DMS53 treated with DMSO at 0.1 percent for 48 hours (cell line): Measurements from ENCODE around the gene MPDZ.

Experiments
- DNase-seq: peaks from one replicate; lab custom pipeline; 2025; ENCODE audit not compliant: unreplicated experiment; lab: John Stamatoyannopoulos, UW

MPDZ gene

GRCh38 chr9:13140843-13141592 is 138.5 kb downstream of the MPDZ start:
- no peak for DNase-seq

GRCh38 chr9:13139641-13140171 is 139.8 kb downstream of the MPDZ start:
- DNase-seq = no peak

DNA sequence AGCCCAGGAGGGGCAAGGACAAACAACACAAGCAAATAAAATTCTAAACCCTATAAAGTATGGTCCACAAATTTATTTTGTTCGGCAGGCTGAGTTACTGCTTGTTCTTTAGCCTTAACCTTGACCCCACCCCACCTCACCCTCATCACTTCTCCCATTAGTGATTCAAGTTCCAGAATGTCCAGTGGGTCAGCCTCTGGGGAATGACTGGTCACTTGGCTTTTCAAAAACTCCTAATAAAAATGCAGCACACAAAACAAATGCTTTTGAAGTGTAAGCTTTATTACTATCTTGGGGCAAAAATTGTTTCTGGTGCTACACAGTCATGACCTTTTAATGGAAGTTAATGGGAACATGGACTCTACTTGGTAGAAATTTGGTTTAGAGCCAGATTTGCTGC is 142.1 kb downstream of the MPDZ start:
- no peak for DNase-seq

DNA sequence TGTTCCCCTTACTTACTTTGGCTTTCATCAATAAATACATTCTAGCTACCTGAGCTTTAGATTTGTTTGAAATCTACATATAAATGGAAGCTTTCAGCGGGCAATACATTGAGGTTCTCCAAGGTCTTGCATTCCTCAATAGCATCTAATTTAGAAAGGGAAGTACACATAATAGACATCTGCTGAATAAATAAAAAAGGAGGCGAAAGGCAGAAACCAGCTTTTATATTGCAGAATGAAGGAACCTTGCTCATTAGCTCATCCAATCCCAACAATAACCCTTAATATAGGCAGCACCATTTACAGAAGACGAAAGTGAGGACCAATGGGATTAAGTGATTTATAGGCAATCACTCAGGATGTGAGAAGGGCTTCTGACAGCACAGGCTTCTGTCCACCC is 147.5 kb downstream of the MPDZ start:
- DNase-seq = no peak

GRCh38 chr9:13131416-13131815 is 148.1 kb downstream of the MPDZ start:
- no peak for DNase-seq

DNA sequence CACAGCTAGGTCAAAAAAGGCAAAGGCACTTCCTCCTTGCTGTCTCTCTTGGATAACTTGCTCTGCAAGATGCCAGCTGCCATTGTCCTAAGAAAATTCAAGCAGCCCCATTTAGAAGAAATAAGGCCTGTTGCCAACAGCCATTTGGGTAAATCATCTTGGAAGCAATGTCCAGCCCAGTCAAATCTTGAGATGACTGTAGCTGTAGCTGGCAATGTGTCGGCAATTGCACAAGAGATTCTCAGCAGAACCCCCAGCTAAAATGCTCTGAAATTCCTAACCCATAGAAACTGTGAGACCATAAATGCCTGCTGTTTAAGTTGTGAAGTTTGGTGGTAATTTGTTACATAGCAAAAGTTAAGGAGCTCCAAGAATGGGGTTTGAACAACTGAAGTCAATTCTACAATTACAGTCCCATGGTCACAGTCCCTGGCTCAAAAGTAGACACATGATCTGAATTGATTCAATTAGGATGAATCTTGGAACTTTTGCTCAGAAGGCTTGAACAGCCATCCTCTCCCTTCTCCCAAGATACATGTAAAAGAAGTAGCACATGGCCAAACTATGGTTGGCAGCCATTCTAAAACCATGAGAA is 151.1 kb downstream of the MPDZ start:
- no peak for DNase-seq

DNA sequence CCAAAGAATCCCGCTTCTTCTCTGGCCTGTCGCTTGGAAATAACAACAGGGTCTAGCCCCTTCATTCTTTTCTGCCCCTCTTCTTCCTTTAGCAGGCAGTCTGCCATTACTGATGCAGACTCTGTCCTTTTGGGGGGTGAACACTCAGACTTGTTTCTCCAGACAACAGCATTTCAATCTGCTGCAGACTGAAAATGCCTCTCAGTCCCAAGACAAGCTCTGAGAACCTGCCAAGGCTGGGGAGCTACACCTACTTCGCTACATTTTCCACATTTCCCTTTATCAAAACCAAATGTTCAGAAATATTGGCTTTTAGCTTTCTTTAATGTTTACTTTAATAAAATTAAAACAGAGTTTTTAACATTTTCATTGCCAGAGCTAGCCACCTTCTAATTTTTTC is 152.4 kb downstream of the MPDZ start:
- no peak for DNase-seq

- DNase-seq = no peak
Observed at GRCh38 chr9:13125261-13125660, 154.2 kb downstream of the MPDZ start.

DNA sequence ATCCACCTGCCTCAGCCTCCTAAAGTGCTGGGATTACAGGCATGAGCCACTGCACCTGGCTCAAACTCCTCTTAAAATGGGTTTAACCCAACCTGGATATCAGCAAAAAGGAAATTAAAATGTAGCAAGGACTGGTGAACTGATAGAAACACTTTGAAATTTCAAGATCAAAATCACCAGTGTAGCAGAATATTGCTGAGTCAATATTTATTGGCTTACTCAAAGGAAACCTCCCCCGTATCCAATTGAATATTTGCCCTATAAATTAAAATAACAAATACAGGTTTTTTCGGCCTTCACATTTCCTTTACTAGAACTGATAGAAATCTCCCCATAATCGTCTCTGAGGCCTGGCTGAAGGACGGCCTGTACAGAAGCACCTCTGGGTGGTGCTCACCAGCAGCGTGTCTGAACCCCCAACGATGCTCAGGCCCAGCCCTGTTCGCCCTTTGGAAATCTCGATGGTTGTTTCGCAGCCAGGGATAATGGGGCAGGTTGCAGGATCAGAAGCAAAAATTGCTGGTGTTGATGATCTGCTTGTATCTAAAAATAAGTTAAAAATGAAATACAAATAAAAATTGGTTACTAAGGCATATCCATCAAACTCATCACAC is 156.6 kb downstream of the MPDZ start:
- DNase-seq = no peak

DNA sequence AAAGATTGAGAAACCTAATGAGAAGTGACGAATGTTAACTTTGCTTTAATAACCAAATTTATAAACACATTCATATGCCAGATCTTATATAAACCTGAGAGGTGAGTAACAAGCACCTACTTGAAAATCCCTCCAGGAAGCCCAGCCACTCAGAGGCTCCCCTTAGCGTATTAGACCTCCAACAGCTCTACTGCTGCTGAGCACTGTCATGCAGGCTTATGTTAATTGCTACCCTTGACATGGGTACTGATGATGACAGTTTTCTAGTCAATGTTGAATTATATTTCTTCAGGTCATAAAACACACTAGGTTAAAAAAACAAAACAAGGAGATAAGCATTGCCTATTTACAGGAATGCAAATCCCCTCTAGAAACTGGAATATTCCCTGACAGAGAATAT is 161.2 kb downstream of the MPDZ start:
- DNase-seq = no peak

DNA sequence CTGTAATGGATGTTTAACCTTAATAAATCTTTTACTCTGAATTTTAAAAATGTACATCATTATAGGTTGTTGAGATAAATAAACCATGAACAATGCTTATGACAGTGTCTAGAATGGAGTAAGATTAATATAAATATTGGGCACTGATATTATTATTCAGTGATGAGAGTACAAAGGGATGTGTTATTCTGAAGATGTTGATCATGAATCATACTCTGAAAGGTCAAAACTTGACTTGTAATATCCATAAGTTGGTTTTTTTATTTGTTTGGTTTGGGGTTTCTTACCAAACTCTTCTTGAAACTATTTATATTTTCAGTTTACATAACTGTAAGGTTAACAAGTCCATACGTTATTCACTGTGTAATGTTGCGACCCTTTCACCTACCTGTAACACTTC is 163.2 kb downstream of the MPDZ start:
- DNase-seq = no peak

DNA sequence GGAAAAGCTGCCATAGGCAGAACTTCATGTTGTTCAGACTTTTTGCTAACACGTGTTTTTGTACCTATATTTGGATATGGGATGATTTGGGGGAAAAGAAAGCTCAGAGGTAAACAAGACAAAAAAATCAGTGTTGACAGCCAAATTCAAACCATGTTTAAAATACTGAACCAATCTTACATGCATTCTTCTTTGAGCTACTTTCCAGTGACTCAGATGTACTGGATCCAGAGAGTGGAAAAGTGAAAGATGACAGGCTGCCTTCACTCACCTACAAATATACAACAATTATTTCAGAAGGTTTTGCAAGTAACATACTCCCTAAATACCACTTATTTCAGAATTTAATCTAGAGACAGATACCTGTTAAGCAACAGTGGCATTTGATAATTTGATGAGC is 165.7 kb downstream of the MPDZ start:
- DNase-seq = no peak

DNA sequence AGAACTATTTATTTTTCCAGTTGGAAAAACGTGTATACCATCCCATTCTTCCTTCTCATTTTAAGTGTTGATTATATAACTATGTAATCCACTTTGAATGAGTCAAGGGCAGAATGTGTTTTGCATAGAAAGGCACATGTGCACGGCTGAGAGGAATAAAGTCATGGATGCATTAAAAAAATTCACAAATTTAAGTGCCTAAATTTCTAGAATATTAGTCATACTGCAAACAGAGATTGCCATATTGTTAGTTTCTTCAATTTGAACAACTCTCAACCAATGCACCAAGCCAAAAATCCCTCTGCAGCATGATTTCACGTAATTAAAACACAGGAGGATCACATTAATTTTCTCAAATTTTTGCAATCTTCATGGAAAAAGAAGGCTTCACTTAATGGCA is 166.3 kb downstream of the MPDZ start:
- DNase-seq = no peak

- no peak for DNase-seq
Observed at GRCh38 chr9:13111778-13112177, 167.7 kb downstream of the MPDZ start.

GRCh38 chr9:13110766-13111417 is 168.6 kb downstream of the MPDZ start:
- no peak for DNase-seq

DNA sequence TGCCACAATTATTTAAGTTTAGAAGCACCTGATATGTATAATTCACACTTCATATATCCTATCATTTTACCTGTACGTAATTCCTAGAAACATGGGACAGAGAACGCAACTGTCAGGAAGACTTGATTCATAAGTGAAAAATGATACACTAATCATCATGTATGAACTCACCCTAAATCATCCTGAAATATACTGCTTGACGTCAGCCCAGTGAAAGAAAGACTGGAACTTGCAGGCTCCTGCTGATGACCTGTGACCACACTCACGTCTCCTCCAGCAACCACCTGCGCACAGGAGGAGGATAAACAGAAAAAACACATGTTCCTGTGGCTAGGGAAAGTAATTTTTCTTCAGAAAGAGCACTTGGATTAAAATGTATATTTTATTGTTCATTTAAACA is 169.7 kb downstream of the MPDZ start:
- DNase-seq = no peak

DNA sequence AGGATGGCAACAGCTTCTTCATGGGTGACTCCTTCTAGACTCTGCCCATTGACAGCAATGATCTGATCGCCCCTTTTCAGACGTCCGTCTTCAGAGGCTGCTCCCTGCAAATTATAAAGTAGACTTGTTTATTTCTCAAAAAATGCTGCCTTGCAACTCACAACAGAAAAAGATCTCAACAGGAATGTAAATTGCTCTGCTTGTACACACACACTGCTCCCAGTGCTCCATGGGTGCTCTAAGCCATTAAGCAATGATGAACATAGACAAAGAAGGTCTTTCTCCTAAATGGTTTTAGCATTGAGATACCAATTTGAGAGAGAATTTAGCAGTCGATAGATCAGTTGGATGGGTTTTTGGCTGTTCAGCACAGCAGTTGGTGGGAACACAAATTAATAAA is 172.5 kb downstream of the MPDZ start:
- no peak for DNase-seq

DNA sequence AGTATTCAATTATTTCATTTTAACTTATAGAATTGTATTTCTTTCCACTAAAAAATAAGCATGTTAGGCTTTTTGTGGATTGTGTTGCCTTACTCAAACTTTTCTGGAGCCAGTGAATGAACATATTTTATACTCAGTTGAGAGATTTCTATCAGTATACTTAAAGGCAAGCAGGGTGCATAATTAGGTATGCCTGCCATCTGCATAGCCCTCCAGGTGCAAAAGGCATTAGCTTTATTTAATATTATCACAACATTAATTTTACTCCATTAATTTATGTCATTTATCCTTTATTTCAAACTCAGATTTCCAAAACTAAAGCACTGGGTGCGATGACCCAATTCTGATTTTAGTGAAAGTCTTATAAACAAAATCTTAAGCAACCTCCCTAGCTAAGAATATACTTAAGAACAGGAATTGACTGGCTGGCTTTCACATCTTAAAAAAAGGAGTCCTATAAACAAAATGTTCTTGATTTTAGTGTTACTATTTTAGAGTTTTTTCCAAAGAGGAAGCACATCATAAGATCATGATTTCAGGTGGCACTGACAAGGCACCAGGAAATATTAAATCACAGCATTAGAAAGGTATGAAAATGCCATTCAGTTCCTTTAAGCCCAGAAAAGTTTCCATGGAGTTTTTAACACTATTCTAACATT is 178.4 kb downstream of the MPDZ start:
- no peak for DNase-seq

DNA sequence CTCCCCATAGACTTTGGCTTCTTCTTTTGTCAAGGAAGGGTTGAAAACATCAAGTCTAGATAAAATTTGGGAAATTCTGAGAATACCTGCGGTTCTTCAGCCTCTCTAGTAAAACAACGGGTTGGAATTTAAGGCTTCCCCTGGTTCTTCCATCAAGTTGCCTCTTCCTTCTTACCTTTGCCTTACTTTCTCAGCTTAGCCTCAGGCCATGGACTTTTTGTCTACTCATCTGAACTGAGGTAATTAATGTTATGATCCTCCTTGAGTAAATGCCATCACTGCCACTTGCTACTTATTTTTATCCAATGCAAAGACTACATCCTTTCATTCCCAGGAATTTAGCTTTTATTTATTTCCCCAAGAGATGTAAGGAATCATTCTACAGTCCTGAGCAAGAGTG is 184.4 kb downstream of the MPDZ start:
- no peak for DNase-seq

GRCh38 chr9:13090628-13091027 is 188.9 kb downstream of the MPDZ start:
- no peak for DNase-seq

- DNase-seq = no peak
Observed at GRCh38 chr9:13089666-13090065, 189.8 kb downstream of the MPDZ start.
